Measurements from ENCODE around the gene TANGO2. TPM values are rescaled to one million over a fixed set of nuclear protein-coding genes. Genes with fewer than 3 reads are reported as not detected.

TANGO2 gene
- total and polyA plus RNA-seq, 10 of the 15 experiments (the other 5 are each of a cell fraction or from before 2014, with no cell fraction given) = 4.0 to 24.8 (median 20.9) TPM

DNA sequence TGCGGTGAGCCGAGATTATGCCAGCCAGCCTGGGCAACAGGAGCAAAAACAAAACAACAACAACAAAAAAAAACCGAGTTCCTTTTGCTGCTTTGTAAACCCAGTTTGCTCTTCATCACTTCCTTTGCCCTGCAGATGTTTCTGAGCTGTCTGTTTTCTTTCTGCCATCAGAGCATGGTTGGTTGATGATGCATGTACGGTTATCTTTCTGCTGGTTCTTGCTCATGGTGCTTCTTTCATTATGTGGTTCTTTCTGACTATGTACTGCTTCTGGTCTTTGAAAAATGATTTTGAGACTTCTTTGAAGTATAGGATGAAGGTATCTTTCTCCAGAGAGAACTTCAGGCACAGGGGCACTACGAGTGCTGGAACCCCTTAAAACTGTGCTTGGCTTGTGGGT, 13.2 kb downstream of the TANGO2 start (continued):
- TF ChIP-seq TCF12 (IDR thresholded peaks at IDR 0.05; ENCODE audit: low read depth, low read length) (0 out of 2 replicates have a peak, but pooled peaks have one; percentile 15), RUNX3 (IDR thresholded peaks at IDR 0.05; ENCODE audit: low read length) (peak; percentile 61), IRF4 (IDR thresholded peaks at IDR 0.05; ENCODE audit: low read depth, low read length) (no peak)

DNA sequence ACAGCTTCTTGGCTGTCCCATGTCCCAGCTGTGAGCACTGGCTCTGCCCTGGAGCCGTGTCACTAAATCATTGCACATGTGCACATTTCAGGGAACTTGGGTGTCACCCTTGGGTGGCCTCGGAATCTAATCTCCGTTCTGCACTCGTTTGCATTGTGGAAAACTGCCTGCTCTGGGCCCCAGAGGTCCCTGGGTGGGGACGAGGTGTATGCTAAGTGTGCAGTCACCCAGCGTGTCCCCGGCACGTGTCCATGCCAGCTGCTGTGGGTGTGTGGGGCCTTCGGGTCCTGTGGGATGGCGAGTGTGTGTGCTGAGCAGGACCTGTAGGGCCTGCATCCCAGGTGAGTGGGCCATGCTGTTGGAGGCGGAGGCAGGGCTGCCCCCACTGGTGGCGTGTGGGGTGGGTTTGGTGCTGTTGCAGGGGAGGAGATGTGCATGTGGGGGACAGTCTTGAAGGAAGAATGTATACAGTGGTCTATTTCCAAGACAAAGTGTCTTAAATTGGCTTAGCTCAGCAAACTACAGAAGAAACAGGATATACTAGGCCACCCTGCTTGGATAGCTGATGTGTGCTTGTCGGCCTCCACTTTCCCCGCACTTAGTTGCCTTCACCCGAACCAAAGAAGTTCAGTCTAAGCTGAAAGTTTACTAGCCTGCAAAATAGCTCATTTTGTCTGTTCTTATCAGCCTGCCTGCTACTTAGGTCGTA, 14.6 kb downstream of the TANGO2 start:
- FAIRE-seq (no peak), ATAC-seq (no peak), DNase-seq (ENCODE audit: low read depth, low spot score) (no peak)
- POLR2A ChIA-PET = no interaction called here
- intact Hi-C loops (cut with micrococcal nuclease; ENCODE audit: unreplicated experiment) = no loop called here
- CTCF ChIA-PET = interaction anchor here (1.5 kb wide), 1 partner anchor 421 kb away, joined by 3 read pairs; no protein-coding TSS in a partner anchor
- RAD21 ChIA-PET (ENCODE audit: unreplicated experiment) = no interaction called here
- no peak overlapping the region for H2AFZ ChIP-seq (ENCODE audit: control insufficient read depth, low read depth, low read length)
- H3K79me2 ChIP-seq (ENCODE audit: control insufficient read depth, insufficient read depth, low read length) = no peaks in the 10 kb centered on the region
- no peaks in the 10 kb centered on the region for H4K20me1 ChIP-seq (ENCODE audit: control insufficient read depth, insufficient read depth)
- peaks cover 45% of the 10 kb centered on the region for H3K4me1 ChIP-seq (ENCODE audit: control insufficient read depth, insufficient read depth, low read length)
- no peaks in the 10 kb centered on the region for H3K27me3 ChIP-seq (replicated peaks in 1 of 2; ENCODE audit: control insufficient read depth in 2 of 2, insufficient read depth in 2 of 2, low read length in 1 of 2)
- no peak overlapping the region for H3K27ac ChIP-seq (ENCODE audit: control insufficient read depth, insufficient read depth)
- H3K36me3 ChIP-seq (ENCODE audit: control insufficient read depth in 2 of 2, insufficient read depth in 2 of 2, low read length in 1 of 2) = peaks cover 0 to 3% of the 10 kb centered on the region in 2 experiments; a peak in 2 of 4 replicates
- in situ Hi-C loops (cut with MboI) = no loop called here
- H3K4me2 ChIP-seq (ENCODE audit: control insufficient read depth, insufficient read depth) = peak overlapping the region; percentile 5
- peaks cover 6% of the 10 kb centered on the region; the same call in 2 of the 3 replicates for H3K9me3 ChIP-seq (replicated peaks; ENCODE audit: control insufficient read depth, insufficient read depth, low read length)
- no peak overlapping the region for H3K9ac ChIP-seq (ENCODE audit: control insufficient read depth, insufficient read depth, low read length)
- SMC1A ChIA-PET (ENCODE audit: uncharacterized antibody, unreplicated experiment) = interaction anchor here (0.7 kb wide), 1 partner anchor 524 kb away, joined by 3 read pairs; no protein-coding TSS in a partner anchor
- WGBS (ENCODE audit: insufficient coverage, insufficient replicate concordance, low lambda C conversion rate, missing lambda C conversion rate) = 49% methylated on average over 16 of the region's 16 CpGs
- no peak overlapping the region for H3K4me3 ChIP-seq
- BruUV-seq (replicated peaks) = no TSS peak
- no peak for TF ChIP-seq SUPT20H (IDR thresholded peaks at IDR 0.05; ENCODE audit: borderline replicate concordance, control insufficient read depth, low read depth, low read length)
- no peak for TF ChIP-seq SMAD5 (IDR thresholded peaks at IDR 0.05; ENCODE audit: low read depth)
- TF ChIP-seq, protein P1, sequence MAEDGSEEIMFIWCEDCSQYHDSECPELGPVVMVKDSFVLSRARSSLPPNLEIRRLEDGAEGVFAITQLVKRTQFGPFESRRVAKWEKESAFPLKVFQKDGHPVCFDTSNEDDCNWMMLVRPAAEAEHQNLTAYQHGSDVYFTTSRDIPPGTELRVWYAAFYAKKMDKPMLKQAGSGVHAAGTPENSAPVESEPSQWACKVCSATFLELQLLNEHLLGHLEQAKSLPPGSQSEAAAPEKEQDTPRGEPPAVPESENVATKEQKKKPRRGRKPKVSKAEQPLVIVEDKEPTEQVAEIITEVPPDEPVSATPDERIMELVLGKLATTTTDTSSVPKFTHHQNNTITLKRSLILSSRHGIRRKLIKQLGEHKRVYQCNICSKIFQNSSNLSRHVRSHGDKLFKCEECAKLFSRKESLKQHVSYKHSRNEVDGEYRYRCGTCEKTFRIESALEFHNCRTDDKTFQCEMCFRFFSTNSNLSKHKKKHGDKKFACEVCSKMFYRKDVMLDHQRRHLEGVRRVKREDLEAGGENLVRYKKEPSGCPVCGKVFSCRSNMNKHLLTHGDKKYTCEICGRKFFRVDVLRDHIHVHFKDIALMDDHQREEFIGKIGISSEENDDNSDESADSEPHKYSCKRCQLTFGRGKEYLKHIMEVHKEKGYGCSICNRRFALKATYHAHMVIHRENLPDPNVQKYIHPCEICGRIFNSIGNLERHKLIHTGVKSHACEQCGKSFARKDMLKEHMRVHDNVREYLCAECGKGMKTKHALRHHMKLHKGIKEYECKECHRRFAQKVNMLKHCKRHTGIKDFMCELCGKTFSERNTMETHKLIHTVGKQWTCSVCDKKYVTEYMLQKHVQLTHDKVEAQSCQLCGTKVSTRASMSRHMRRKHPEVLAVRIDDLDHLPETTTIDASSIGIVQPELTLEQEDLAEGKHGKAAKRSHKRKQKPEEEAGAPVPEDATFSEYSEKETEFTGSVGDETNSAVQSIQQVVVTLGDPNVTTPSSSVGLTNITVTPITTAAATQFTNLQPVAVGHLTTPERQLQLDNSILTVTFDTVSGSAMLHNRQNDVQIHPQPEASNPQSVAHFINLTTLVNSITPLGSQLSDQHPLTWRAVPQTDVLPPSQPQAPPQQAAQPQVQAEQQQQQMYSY (CRISPR knock-in tag; IDR thresholded peaks at IDR 0.05) = no peak
- TF ChIP-seq ZNF622 (IDR thresholded peaks at IDR 0.05) = no peak
- TF ChIP-seq, protein P2, sequence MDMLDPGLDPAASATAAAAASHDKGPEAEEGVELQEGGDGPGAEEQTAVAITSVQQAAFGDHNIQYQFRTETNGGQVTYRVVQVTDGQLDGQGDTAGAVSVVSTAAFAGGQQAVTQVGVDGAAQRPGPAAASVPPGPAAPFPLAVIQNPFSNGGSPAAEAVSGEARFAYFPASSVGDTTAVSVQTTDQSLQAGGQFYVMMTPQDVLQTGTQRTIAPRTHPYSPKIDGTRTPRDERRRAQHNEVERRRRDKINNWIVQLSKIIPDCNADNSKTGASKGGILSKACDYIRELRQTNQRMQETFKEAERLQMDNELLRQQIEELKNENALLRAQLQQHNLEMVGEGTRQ (IDR thresholded peaks at IDR 0.05; ENCODE audit: borderline replicate concordance, low read depth, low read length) = no peak
- no peak for TF ChIP-seq NBN (IDR thresholded peaks at IDR 0.05)
- no peak for TF ChIP-seq MTA2 (IDR thresholded peaks at IDR 0.05; ENCODE audit: low read depth)
- TF ChIP-seq SREBF1 (IDR thresholded peaks at IDR 0.05; ENCODE audit: low read length) = no peak
- no peak for TF ChIP-seq SPI1 (IDR thresholded peaks at IDR 0.05; ENCODE audit: borderline replicate concordance, insufficient read depth, low read depth, low read length)
- TF ChIP-seq RELA (IDR thresholded peaks at IDR 0.05; ENCODE audit: borderline replicate concordance, partially characterized antibody) = no peak
- TF ChIP-seq BMI1 (IDR thresholded peaks at IDR 0.05; ENCODE audit: borderline replicate concordance) = no peak
- no peak for TF ChIP-seq ZBED1 (IDR thresholded peaks at IDR 0.05; ENCODE audit: borderline replicate concordance)
- TF ChIP-seq MEF2B (IDR thresholded peaks at IDR 0.05; ENCODE audit: partially characterized antibody, poor library complexity, severe bottlenecking) = no peak
